Breast epithelium (tissue), 4 donors: ENCODE measurements around the gene PAMR1. TPM values are rescaled to one million over a fixed set of nuclear protein-coding genes. Genes with fewer than 3 reads are reported as not detected.

Experiments
- DNase-seq, 2 donors: peaks; one replicate each; pipeline ENCODE4 v3.0.0-alpha.2; 2019; ENCODE audit warnings: low spot score in 2 of 2
- H3K27ac ChIP-seq, 2 donors: fragments of 200-600 bp; sonication (generic) in 1 of 2; one replicate each; pipeline ENCODE4 v1.5.1; 2016 to 2019; ENCODE audit warnings: mild to moderate bottlenecking in 1 of 2
- H3K27me3 ChIP-seq, 2 donors: fragments of 200-600 bp; sonication (generic) in 1 of 2; one replicate each; pipeline versions ENCODE4 v1.5.1 to v1.6.0; 2017 to 2019; ENCODE audit warnings: control low read depth in 1 of 2, mild to moderate bottlenecking in 1 of 2
- H3K36me3 ChIP-seq: fragments of 200-600 bp; one replicate; pipeline ENCODE4 v1.5.1; 2019
- H3K4me1 ChIP-seq, 2 donors: fragments of 200-600 bp; sonication (generic); one replicate each; pipeline ENCODE4 v1.5.1; 2016 to 2019; ENCODE audit warnings: control low read depth in 1 of 2
- H3K4me3 ChIP-seq, 3 donors: fragments of 200-600 bp; sonication (generic); 1 replicate in 2 of 3; 2 replicates in 1 of 3; pipeline ENCODE4 v1.5.1; 2016 to 2019; ENCODE audit warnings: mild to moderate bottlenecking in 3 of 3, moderate library complexity in 2 of 3
- H3K9me3 ChIP-seq, 2 donors: fragments of 200-600 bp; sonication (generic) in 1 of 2; one replicate each; pipeline ENCODE4 v1.5.1; 2016 to 2019; ENCODE audit warnings: control low read depth in 1 of 2
- POLR2A ChIP-seq: fragments of 450-650 bp; IDR thresholded peaks from one replicate; pipeline ENCODE4 v1.6.1; 2016; ENCODE audit warnings: antibody characterized with exemption, mild to moderate bottlenecking, moderate library complexity
- POLR2AphosphoS5 ChIP-seq, 3 donors: sonication (generic); formaldehyde crosslinking; IDR thresholded peaks; one replicate each; pipeline ENCODE4 v1.6.1; 2017; ENCODE audit warnings: antibody characterized with exemption in 3 of 3
- intact Hi-C: fragments of 100-400 bp; cut with DNase I; formaldehyde crosslinking; loops from one replicate; pipeline ENCODE4 v1.15.1; 2023; ENCODE audit warnings: low total_unique reads
- total RNA-seq, 3 donors: library from RNA; depleted of rRNA; stranded (reverse); fragments of >200 nt; gene quantifications; one replicate each; pipeline ENCODE4 v1.1.0, GENCODE V29; 2016
- TF ChIP-seq, protein P1 (sequence below), 3 donors: fragments of 450-650 bp; IDR thresholded peaks; one replicate each; pipeline ENCODE4 v1.5.1; 2016 to 2017; ENCODE audit warnings: antibody characterized with exemption in 3 of 3, mild to moderate bottlenecking in 3 of 3, moderate library complexity in 3 of 3

PAMR1 gene
- total RNA-seq, 3 donors from 2014 or later, result 8.8 to 36.4 (median 11.3) TPM

DNA sequence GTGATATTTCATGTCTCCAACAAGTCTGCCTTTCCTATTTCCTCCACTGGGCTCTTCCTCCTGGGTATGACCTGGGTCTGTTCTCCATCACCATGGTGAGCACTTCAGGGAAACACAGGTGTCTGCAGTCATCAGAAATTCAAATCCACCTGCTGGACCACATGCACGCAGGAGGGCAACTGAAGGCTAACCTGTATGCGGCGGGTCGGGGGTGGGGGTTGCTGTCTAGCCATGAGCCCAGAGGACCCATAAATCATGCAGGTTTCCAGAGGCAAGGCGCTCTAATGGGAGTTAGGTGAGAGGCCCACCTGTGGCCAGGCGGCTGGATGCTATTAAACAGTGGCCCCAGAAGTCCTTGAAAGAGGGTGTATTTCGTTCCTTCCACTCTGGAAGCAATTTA is 11.1 kb upstream of the PAMR1 start:
- H3K36me3 ChIP-seq, result no peaks in the 10 kb centered on the region
- intact Hi-C loops, result no loop called here
- H3K27me3 ChIP-seq, result no peaks in the 10 kb centered on the region
- H3K9me3 ChIP-seq, result no peaks in the 10 kb centered on the region
- TF ChIP-seq POLR2AphosphoS5 (IDR thresholded peaks at IDR 0.05) (no peak), POLR2A (no peak)
- TF ChIP-seq, protein P1, sequence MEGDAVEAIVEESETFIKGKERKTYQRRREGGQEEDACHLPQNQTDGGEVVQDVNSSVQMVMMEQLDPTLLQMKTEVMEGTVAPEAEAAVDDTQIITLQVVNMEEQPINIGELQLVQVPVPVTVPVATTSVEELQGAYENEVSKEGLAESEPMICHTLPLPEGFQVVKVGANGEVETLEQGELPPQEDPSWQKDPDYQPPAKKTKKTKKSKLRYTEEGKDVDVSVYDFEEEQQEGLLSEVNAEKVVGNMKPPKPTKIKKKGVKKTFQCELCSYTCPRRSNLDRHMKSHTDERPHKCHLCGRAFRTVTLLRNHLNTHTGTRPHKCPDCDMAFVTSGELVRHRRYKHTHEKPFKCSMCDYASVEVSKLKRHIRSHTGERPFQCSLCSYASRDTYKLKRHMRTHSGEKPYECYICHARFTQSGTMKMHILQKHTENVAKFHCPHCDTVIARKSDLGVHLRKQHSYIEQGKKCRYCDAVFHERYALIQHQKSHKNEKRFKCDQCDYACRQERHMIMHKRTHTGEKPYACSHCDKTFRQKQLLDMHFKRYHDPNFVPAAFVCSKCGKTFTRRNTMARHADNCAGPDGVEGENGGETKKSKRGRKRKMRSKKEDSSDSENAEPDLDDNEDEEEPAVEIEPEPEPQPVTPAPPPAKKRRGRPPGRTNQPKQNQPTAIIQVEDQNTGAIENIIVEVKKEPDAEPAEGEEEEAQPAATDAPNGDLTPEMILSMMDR (IDR thresholded peaks at IDR 0.05), result no peak
- DNase-seq, result no peak
- H3K4me3 ChIP-seq, result no peak overlapping the region
- no peak overlapping the region for H3K27ac ChIP-seq
- no peaks in the 10 kb centered on the region for H3K4me1 ChIP-seq

DNA sequence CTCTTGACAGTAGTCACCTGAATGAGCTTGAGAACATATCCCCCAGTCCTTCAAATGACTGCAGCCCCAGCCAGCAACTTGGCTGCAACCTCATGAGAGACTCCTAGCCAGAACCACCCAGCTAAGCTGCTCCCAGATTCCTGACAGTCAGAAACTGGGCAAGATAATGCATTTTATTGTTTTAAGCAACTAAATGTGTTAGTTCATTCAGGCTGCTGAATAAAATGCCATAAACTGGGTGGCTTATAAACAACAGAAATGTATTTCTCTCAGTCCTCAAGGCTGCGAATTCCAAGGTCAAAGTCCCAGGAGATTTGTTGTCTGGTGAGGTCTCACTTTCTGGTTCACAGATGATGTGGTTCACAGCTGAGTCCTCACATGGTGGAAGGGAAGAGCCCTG is 5.8 kb upstream of the PAMR1 start:
- H3K27ac ChIP-seq, result peak overlapping the region; percentile 40 to 60
- H3K4me3 ChIP-seq, result no peak overlapping the region
- intact Hi-C loops, result no loop called here
- TF ChIP-seq POLR2A (no peak), POLR2AphosphoS5 (IDR thresholded peaks at IDR 0.05) (no peak)
- TF ChIP-seq, protein P1 (IDR thresholded peaks at IDR 0.05), result no peak
- no peaks in the 10 kb centered on the region for H3K9me3 ChIP-seq
- peaks cover 0 to 6% of the 10 kb centered on the region in 2 donors for H3K4me1 ChIP-seq
- peaks cover 0 to 1% of the 10 kb centered on the region in 2 donors for H3K27me3 ChIP-seq
- H3K36me3 ChIP-seq, result no peaks in the 10 kb centered on the region
- no peak for DNase-seq

DNA sequence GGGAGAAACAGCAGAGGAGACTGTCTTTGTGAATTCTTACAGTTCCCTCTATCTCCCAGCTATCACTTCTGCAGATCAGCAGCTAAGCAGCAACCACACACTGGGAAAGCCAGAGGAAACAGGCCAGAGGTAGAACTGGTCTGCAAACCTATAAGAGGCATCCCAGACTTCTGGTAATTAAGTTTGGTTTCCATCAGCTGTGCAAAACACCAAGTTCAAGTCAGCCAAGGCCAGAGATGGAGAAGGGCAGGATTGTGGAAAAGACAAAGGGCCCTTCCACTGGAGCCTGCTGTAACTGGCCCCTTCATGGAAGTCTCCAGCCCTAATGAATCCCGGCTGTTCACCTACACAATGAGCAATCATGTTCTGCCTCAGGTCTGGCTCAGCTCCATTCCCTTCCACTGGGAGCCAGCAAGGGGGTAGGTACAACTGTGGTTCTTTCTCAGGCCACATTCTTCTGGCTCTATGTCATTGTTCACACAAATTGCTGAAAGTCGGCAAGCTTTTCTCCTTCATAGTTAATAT is 4.6 kb upstream of the PAMR1 start:
- Histone ChIP-seq H3K27ac (peak overlapping the region; percentile 60 to 61), H3K4me1 (peaks cover 0 to 6% of the 10 kb centered on the region in 2 donors), H3K36me3 (no peaks in the 10 kb centered on the region), H3K4me3 (no peak overlapping the region), H3K9me3 (no peaks in the 10 kb centered on the region), H3K27me3 (peaks cover 0 to 10% of the 10 kb centered on the region in 2 donors)
- peak in 1 of 2 donors; percentile 85 for DNase-seq
- intact Hi-C loops, result no loop called here
- TF ChIP-seq POLR2A (no peak), POLR2AphosphoS5 (IDR thresholded peaks at IDR 0.05) (peak in 1 of 3 donors; percentile 22)
- TF ChIP-seq, protein P1 (IDR thresholded peaks at IDR 0.05), result no peak

DNA sequence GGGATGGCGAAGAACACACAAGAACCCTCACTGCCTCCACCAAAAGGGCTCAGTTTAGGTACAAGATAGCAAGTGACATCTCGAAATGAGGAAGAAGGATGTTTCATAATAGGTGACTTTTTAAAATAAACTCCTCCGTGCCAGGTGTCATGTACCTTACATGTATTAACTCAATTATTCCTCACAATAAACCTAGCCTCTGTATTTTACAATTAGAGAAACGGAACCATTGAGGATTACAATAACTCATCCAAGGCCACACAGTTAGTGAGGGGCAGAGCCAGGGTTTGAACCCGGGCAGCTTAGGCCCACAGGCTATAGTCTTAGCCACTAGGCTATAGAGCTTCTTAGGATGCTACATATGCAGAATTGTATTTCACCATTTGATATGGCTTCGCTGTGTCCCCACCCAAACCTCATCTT is 965 bp upstream of the PAMR1 start:
- Histone ChIP-seq H3K36me3 (no peaks in the 10 kb centered on the region), H3K9me3 (no peaks in the 10 kb centered on the region), H3K4me1 (peaks cover 0 to 6% of the 10 kb centered on the region in 2 donors), H3K27me3 (peaks cover 0 to 10% of the 10 kb centered on the region in 2 donors), H3K27ac (no peak overlapping the region), H3K4me3 (peak overlapping the region in 1 of 3 donors; percentile 66)
- DNase-seq, result no peak
- intact Hi-C loops, result no loop called here
- TF ChIP-seq, protein P1 (IDR thresholded peaks at IDR 0.05), result no peak
- TF ChIP-seq POLR2A, result no peak
- no peak for TF ChIP-seq POLR2AphosphoS5 (IDR thresholded peaks at IDR 0.05)

DNA sequence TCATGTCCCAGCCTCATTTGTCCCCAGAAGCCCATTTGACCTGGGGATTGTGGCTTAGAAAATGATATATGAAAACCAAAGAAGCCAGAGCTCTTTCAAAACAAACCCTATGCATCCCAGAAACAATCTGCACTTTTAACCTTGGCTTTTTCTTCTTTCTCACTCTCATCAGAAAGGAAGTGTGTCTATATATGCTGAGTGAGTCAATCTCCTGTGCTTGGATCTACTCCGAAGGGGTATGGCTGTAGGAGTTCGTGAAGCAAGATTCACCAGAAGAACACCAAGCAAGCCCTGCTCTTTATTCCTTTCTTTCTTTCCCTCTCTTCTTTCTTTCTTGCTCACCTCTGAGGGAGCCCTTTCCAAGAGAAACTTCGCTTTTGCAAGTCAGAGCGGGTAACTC is 636 bp downstream of the PAMR1 start:
- Histone ChIP-seq H3K27me3 (peaks cover 0 to 10% of the 10 kb centered on the region in 2 donors), H3K4me3 (peak overlapping the region; percentile 42 to 66 (median 47)), H3K36me3 (no peaks in the 10 kb centered on the region), H3K4me1 (peaks cover 0 to 4% of the 10 kb centered on the region in 2 donors), H3K9me3 (no peaks in the 10 kb centered on the region), H3K27ac (peak overlapping the region; percentile 57 to 67)
- no peak for DNase-seq
- intact Hi-C loops, result no loop called here
- TF ChIP-seq POLR2A (no peak), POLR2AphosphoS5 (IDR thresholded peaks at IDR 0.05) (no peak)
- TF ChIP-seq, protein P1 (IDR thresholded peaks at IDR 0.05), result no peak
